GM23338 (cell line): ENCODE results near the gene MAMSTR. TPM values are rescaled to one million over a fixed set of nuclear protein-coding genes. Genes with fewer than 3 reads are reported as not detected.
A peak's percentile ranks its signal among the peaks of the same experiment; 100 is the strongest.

Experiments
- ATAC-seq: fragments of 200-7000 bp; cut with Tn5 transposase; 3 replicates; pipeline ENCODE4 v1.9.1; 2020
- DNase-seq: peaks from one replicate; pipeline ENCODE4 v3.0.0-alpha.2; 2015; ENCODE audit warnings: low spot score
- H2AFZ ChIP-seq: fragments of 200-600 bp; sonication (generic); 2 replicates; pipeline ENCODE4 v1.8.0; 2016; ENCODE audit warnings: antibody characterized with exemption, mild to moderate bottlenecking, moderate library complexity
- H3F3A ChIP-seq: fragments of 200-600 bp; sonication (generic); replicated peaks from 2 replicates; pipeline ENCODE4 v1.8.0; 2017; ENCODE audit warnings: antibody characterized with exemption, mixed run types, low read depth
- H3K27ac ChIP-seq: fragments of 200-600 bp; sonication (generic); 2 replicates; pipeline ENCODE4 v1.6.1; 2016; ENCODE audit warnings: low read depth
- H3K27me3 ChIP-seq: fragments of 200-600 bp; sonication (generic); 2 replicates; pipeline ENCODE4 v1.8.0; 2016; ENCODE audit warnings: mild to moderate bottlenecking, mixed run types, moderate library complexity; ENCODE audit not compliant: insufficient read depth
- H3K36me3 ChIP-seq: fragments of 200-600 bp; sonication (generic); 2 replicates; pipeline ENCODE4 v1.8.0; 2016; ENCODE audit warnings: mild to moderate bottlenecking; ENCODE audit not compliant: insufficient read depth
- H3K4me1 ChIP-seq: fragments of 200-600 bp; sonication (generic); 2 replicates; pipeline ENCODE4 v1.8.0; 2016; ENCODE audit warnings: mild to moderate bottlenecking, moderate library complexity; ENCODE audit not compliant: insufficient read depth
- H3K4me2 ChIP-seq: fragments of 200-600 bp; sonication (generic); 2 replicates; pipeline ENCODE4 v1.7.1; 2017; ENCODE audit warnings: mixed run types
- H3K4me3 ChIP-seq: fragments of 200-600 bp; sonication (generic); 2 replicates; pipeline ENCODE4 v1.6.1; 2016; ENCODE audit warnings: mixed run types
- H3K79me2 ChIP-seq: fragments of 200-600 bp; sonication (generic); replicated peaks from 2 replicates; pipeline ENCODE4 v1.8.0; 2017; ENCODE audit warnings: mild to moderate bottlenecking; ENCODE audit not compliant: insufficient read depth
- H3K9me2 ChIP-seq: fragments of 200-600 bp; sonication (generic); 2 replicates; pipeline ENCODE4 v1.8.0; 2017; ENCODE audit not compliant: insufficient read depth
- H4K20me1 ChIP-seq: fragments of 200-600 bp; sonication (generic); replicated peaks from 2 replicates; pipeline ENCODE4 v1.8.0; 2017; ENCODE audit warnings: mild to moderate bottlenecking; ENCODE audit not compliant: insufficient read depth
- H3K27ac Mint-ChIP-seq: 2 replicates; pipeline ENCODE4 v1.8.0; 2020; ENCODE audit warnings: inconsistent platforms, mild to moderate bottlenecking, moderate library complexity, mixed read lengths
- H3K27me3 Mint-ChIP-seq: 3 replicates; pipeline ENCODE4 v1.8.0; 2022; ENCODE audit warnings: low read depth, mild to moderate bottlenecking, moderate library complexity, mixed read lengths, inconsistent platforms; ENCODE audit not compliant: insufficient read depth, poor library complexity
- H3K36me3 Mint-ChIP-seq: 3 replicates; pipeline ENCODE4 v1.8.0; 2021; ENCODE audit warnings: low read depth, mild to moderate bottlenecking, inconsistent platforms, moderate library complexity, mixed read lengths
- H3K4me1 Mint-ChIP-seq: 3 replicates; pipeline ENCODE4 v1.8.0; 2020; ENCODE audit warnings: mild to moderate bottlenecking, inconsistent platforms, mixed read lengths
- H3K4me3 Mint-ChIP-seq: 3 replicates; pipeline ENCODE4 v1.8.0; 2021; ENCODE audit warnings: moderate library complexity, mild to moderate bottlenecking, inconsistent platforms, mixed read lengths
- H3K9me3 Mint-ChIP-seq: 3 replicates; pipeline ENCODE4 v1.8.0; 2020; ENCODE audit warnings: moderate library complexity, mild to moderate bottlenecking, inconsistent platforms, mixed read lengths
- CREB1 ChIP-seq: fragments of 250-450 bp; sonication (Bioruptor Pico); IDR thresholded peaks from 2 replicates; pipeline ENCODE4 v1.5.0; 2020; ENCODE audit warnings: low read depth, mild to moderate bottlenecking, moderate library complexity
- CTCF ChIP-seq, 2 experiments: fragments of 200-600 bp in 1 of 2; sonication (generic) in 1 of 2; conservative IDR thresholded peaks; 2 replicates each; pipeline versions ENCODE4 v1.5.1 to v1.6.1; 2016 to 2017; ENCODE audit warnings: antibody characterized with exemption in 2 of 2, low read depth in 2 of 2, mild to moderate bottlenecking in 2 of 2, moderate library complexity in 1 of 2
- ETS1 ChIP-seq: IDR thresholded peaks from 2 replicates; pipeline ENCODE4 v1.6.1; 2016; ENCODE audit warnings: antibody characterized with exemption
- EZH2 ChIP-seq: fragments of 200-600 bp; sonication (generic); IDR thresholded peaks from one replicate; pipeline ENCODE4 v1.8.0; 2017; ENCODE audit warnings: antibody characterized with exemption, mild to moderate bottlenecking, low read depth; ENCODE audit not compliant: unreplicated experiment
- EZH2phosphoT487 ChIP-seq: fragments of 200-600 bp; sonication (generic); IDR thresholded peaks from one replicate; pipeline ENCODE4 v1.8.1; 2018; ENCODE audit warnings: antibody characterized with exemption; ENCODE audit not compliant: unreplicated experiment
- JUNB ChIP-seq: IDR thresholded peaks from one replicate; pipeline ENCODE4 v1.6.1; 2016; ENCODE audit warnings: antibody characterized with exemption; ENCODE audit not compliant: unreplicated experiment
- NANOG ChIP-seq: IDR thresholded peaks from 2 replicates; pipeline ENCODE4 v1.6.1; 2016; ENCODE audit warnings: antibody characterized with exemption, borderline replicate concordance
- POLR2AphosphoS5 ChIP-seq: IDR thresholded peaks from 2 replicates; pipeline ENCODE4 v1.6.1; 2016; ENCODE audit warnings: antibody characterized with exemption, low read depth
- STAT1 ChIP-seq: IDR thresholded peaks from one replicate; pipeline ENCODE4 v1.6.1; 2016; ENCODE audit warnings: antibody characterized with exemption; ENCODE audit not compliant: unreplicated experiment
- ZNF114 ChIP-seq: fragments of 250-450 bp; sonication (Bioruptor Pico); IDR thresholded peaks from 2 replicates; pipeline ENCODE4 v1.5.0; 2020; ENCODE audit warnings: mild to moderate bottlenecking, moderate library complexity
- ZNF331 ChIP-seq: fragments of 250-450 bp; sonication (Bioruptor Pico); IDR thresholded peaks from 2 replicates; pipeline ENCODE4 v1.5.0; 2020; ENCODE audit warnings: low read depth, mild to moderate bottlenecking, moderate library complexity
- ZNF462 ChIP-seq: fragments of 250-450 bp; sonication (Bioruptor Pico); IDR thresholded peaks from 2 replicates; pipeline ENCODE4 v1.5.0; 2020; ENCODE audit warnings: mild to moderate bottlenecking, moderate library complexity
- polyA plus RNA-seq: library from polyadenylated mRNA; unstranded; fragments of >200 nt; fragmentation: Nextera tagmentation; extraction: Ambion mirVana; gene quantifications from 2 replicates; pipeline ENCODE4 v1.2.1, GENCODE V29; 2016
- total RNA-seq: library from RNA; depleted of rRNA; stranded (reverse); fragments of >200 nt; shearing (Covaris generic); gene quantifications from 2 replicates; pipeline ENCODE4 v1.2.3, GENCODE V29; 2014
- TF ChIP-seq, protein P1 (sequence below): IDR thresholded peaks from one replicate; pipeline ENCODE4 v1.6.1; 2018; ENCODE audit warnings: antibody characterized with exemption; ENCODE audit not compliant: unreplicated experiment

Gene MAMSTR
- total and polyA plus RNA-seq, 2 experiments from 2014 or later, result 1.9 to 2.0 TPM

- no peaks in the 10 kb centered on the region for H3F3A ChIP-seq
- DNase-seq (peak; percentile 29), ATAC-seq (peak; percentile 6; the same call in 2 of the 3 replicates)
- peak within 1 kb of the TSS; percentile 75 for H3K4me2 ChIP-seq
- Mint-ChIP-seq H3K36me3 (no peaks in the 10 kb centered on the region; the same call in 2 of the 3 replicates), H3K9me3 (peaks cover 9% of the 10 kb centered on the region; the same call in 2 of the 3 replicates), H3K4me3 (peak within 1 kb of the TSS; percentile 36; the same call in 1 of the 3 replicates), H3K4me1 (peaks cover 33% of the 10 kb centered on the region), H3K27ac (no peak within 1 kb of the TSS), H3K27me3 (peaks cover 23% of the 10 kb centered on the region)
- H4K20me1 ChIP-seq, result no peaks in the 10 kb centered on the region
- peak within 1 kb of the TSS; percentile 96 for H2AFZ ChIP-seq
- no peaks in the 10 kb centered on the region for H3K27me3 ChIP-seq
- H3K4me1 ChIP-seq, result peaks cover 23% of the 10 kb centered on the region
- H3K79me2 ChIP-seq, result no peaks in the 10 kb centered on the region
- no peak within 1 kb of the TSS for H3K27ac ChIP-seq
- H3K4me3 ChIP-seq, result peak within 1 kb of the TSS; percentile 34; the same call in 1 of the 2 replicates
- H3K9me2 ChIP-seq, result no peaks in the 10 kb centered on the region
- TF ChIP-seq CREB1 (no peak), ZNF462 (CRISPR knock-in tag) (no peak), JUNB (no peak), ZNF114 (no peak), ZNF331 (CRISPR knock-in tag) (no peak), CTCF (conservative IDR thresholded peaks at IDR 0.05; ENCODE audit: low read depth in 2 of 2) (no peak), EZH2 (no peak), ETS1 (no peak), EZH2phosphoT487 (no peak), POLR2AphosphoS5 (no peak), STAT1 (no peak), NANOG (no peak)
- TF ChIP-seq, protein P1, sequence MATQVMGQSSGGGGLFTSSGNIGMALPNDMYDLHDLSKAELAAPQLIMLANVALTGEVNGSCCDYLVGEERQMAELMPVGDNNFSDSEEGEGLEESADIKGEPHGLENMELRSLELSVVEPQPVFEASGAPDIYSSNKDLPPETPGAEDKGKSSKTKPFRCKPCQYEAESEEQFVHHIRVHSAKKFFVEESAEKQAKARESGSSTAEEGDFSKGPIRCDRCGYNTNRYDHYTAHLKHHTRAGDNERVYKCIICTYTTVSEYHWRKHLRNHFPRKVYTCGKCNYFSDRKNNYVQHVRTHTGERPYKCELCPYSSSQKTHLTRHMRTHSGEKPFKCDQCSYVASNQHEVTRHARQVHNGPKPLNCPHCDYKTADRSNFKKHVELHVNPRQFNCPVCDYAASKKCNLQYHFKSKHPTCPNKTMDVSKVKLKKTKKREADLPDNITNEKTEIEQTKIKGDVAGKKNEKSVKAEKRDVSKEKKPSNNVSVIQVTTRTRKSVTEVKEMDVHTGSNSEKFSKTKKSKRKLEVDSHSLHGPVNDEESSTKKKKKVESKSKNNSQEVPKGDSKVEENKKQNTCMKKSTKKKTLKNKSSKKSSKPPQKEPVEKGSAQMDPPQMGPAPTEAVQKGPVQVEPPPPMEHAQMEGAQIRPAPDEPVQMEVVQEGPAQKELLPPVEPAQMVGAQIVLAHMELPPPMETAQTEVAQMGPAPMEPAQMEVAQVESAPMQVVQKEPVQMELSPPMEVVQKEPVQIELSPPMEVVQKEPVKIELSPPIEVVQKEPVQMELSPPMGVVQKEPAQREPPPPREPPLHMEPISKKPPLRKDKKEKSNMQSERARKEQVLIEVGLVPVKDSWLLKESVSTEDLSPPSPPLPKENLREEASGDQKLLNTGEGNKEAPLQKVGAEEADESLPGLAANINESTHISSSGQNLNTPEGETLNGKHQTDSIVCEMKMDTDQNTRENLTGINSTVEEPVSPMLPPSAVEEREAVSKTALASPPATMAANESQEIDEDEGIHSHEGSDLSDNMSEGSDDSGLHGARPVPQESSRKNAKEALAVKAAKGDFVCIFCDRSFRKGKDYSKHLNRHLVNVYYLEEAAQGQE, result no peak
- no peaks in the 10 kb centered on the region for H3K36me3 ChIP-seq
Observed at GRCh38 chr19:48672994-48673393, 46.5 kb downstream of the MAMSTR start, which contains the start of gene NTN5. Gene NTN5 (minus strand): TSS chr19:48673017. CDS start chr19:48670986, 2,031 bp downstream.
